8988T (cell line): Measurements from ENCODE around the gene CGB7.

Experiments
- DNase-seq: peaks from one replicate; pipeline ENCODE4 v3.0.0; 2011

Gene CGB7

GRCh38 chr19:49014870-49015255, 42.7 kb downstream of the CGB7 start:
- DNase-seq = no peak

DNA sequence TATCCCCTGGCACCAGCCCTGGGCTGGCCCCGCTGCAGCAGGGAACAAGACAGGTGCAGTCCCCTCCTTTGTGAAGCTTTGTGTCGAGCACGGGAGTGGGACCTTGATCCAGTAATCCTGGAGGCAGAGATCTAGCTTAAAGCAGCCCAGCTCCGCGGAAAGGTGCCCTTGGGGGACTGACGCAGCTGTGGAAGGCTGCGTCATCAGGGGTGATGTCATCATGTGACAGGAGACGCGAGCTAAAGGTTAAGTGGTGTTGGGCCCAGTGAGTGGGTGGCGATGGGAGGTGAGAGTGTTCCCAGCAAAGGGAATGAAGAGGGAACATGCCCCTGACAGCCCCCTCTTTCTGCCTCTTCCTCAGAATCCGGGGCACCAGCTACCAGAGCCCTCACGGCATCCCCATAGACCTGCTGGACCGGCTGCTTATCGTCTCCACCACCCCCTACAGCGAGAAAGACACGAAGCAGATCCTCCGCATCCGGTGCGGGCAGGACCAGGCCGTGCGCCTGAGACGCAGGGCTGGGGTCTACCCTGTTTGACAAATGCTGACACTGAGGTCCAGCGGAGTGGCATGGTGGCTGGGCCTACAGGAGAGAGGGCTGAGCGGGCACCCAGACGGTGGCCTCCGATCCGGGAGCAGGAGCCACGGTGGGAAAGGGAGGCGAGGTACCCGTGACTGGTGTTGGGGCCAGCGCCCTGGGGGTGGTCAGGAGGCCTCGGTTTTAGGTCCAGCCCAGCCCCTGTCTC, 43.3 kb downstream of the CGB7 start:
- DNase-seq = no peak

- no peak for DNase-seq
These were observed 46.4 kb downstream of the CGB7 start for GRCh38 chr19:49011194-49011593.

- no peak for DNase-seq
These were observed 47.1 kb downstream of the CGB7 start for GRCh38 chr19:49010453-49010852.

GRCh38 chr19:49009828-49010227, 47.7 kb downstream of the CGB7 start:
- DNase-seq = no peak

DNA sequence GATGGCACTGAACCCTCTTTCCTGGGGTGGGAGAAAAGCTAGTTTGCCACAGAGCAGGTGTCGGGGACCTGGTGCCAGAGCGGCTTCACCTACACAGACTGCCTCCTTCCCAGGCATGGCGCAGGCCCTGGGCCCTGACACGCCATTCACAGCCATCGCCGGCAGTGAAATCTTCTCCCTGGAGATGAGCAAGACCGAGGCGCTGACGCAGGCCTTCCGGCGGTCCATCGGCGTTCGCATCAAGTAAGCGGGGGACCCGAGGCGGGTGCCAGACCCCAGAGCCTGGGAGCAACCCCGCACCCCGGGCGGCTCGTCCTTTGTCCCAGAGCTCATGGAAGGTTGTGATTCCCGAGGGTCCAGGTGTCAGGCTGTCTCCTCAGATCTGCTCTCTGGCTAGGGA, 50.6 kb downstream of the CGB7 start:
- DNase-seq = no peak

- DNase-seq = no peak
These were observed 52.5 kb downstream of the CGB7 start for GRCh38 chr19:49004964-49005614.
